ENCODE measurements around the gene ZNF326. TPM values are rescaled to one million over a fixed set of nuclear protein-coding genes. Genes with fewer than 3 reads are reported as not detected.

The ZNF326 gene
- total and polyA plus RNA-seq, 2 of the 4 experiments (the other 2 are of a cell fraction), result 4.5 to 17.0 TPM

GRCh38 chr1:89953131-89953626 is 41.7 kb upstream of the ZNF326 start:
- peak; percentile 81 for ATAC-seq (ENCODE audit: low read depth)
- peak overlapping the region; percentile 88; the same call in 1 of the 2 replicates for H3K4ac ChIP-seq (ENCODE audit: low read depth, low read length)
- H3K27ac ChIP-seq (ENCODE audit: insufficient read depth, low read length), result peak overlapping the region; percentile 85; the same call in 1 of the 2 replicates
- peak overlapping the region; percentile 44; the same call in 1 of the 2 replicates for H3K23ac ChIP-seq (ENCODE audit: low read depth, low read length)
- H3K79me1 ChIP-seq (ENCODE audit: low read depth in 1 of 2, low read length in 2 of 2), result no peaks in the 10 kb centered on the region
- peak overlapping the region; percentile 92; the same call in 1 of the 2 replicates for H3K18ac ChIP-seq (ENCODE audit: low read depth, low read length)
- H2BK5ac ChIP-seq (ENCODE audit: low read depth, low read length, poor library complexity, severe bottlenecking), result peak overlapping the region; percentile 97
- no peaks in the 10 kb centered on the region for H4K20me1 ChIP-seq (ENCODE audit: insufficient read depth, low read length)
- no peak overlapping the region for H3K9ac ChIP-seq (ENCODE audit: low read depth, low read length)
- in situ Hi-C loops (cut with MboI; ENCODE audit: low sequenced_read_pairs), result no loop called here
- CTCF ChIA-PET, result no interaction called here
- peak overlapping the region; percentile 94; the same call in 1 of the 2 replicates for H2BK20ac ChIP-seq (ENCODE audit: low read depth, low read length)
- peaks cover 14% of the 10 kb centered on the region for H3K4me1 ChIP-seq (ENCODE audit: control insufficient read depth, insufficient read depth, low read length)
- H2BK120ac ChIP-seq (ENCODE audit: low read depth, low read length), result peak overlapping the region; percentile 89
- no peaks in the 10 kb centered on the region for H3K9me3 ChIP-seq (ENCODE audit: control insufficient read depth, insufficient read depth, low read length)
- no peaks in the 10 kb centered on the region for H3K36me3 ChIP-seq (ENCODE audit: control insufficient read depth, insufficient read depth, low read length)
- DNase-seq, result peak; percentile 92
- peak overlapping the region; percentile 39; the same call in 1 of the 2 replicates for H3K14ac ChIP-seq (replicated peaks; ENCODE audit: low read depth, low read length)
- H2AK5ac ChIP-seq (ENCODE audit: low read depth, low read length), result peak overlapping the region; percentile 75
- peak overlapping the region; percentile 49; the same call in 1 of the 2 replicates for H4K5ac ChIP-seq (ENCODE audit: low read depth, low read length)
- WGBS, 2 experiments (ENCODE audit: extremely low coverage in 2 of 2, insufficient read length in 1 of 2), result no CpG with 5 or more reads among the region's 1 CpG
- POLR2A ChIA-PET (ENCODE audit: unreplicated experiment), result no interaction called here
- H3K27me3 ChIP-seq (ENCODE audit: control insufficient read depth, insufficient read depth, low read length), result no peaks in the 10 kb centered on the region
- dilution Hi-C loops (cut with HindIII; ENCODE audit: low sequenced_read_pairs, unreplicated experiment), result no loop called here
- peak overlapping the region; percentile 72; the same call in 2 of the 3 replicates for H2BK15ac ChIP-seq (ENCODE audit: low read depth, low read length)
- H4K91ac ChIP-seq (ENCODE audit: insufficient read depth, low read depth, low read length), result peak overlapping the region; percentile 90; the same call in 1 of the 2 replicates
- peak overlapping the region; percentile 61 for H2AFZ ChIP-seq (replicated peaks; ENCODE audit: low read length, poor library complexity)
- peak overlapping the region; percentile 65 to 73 for H4K8ac ChIP-seq (ENCODE audit: low read depth in 2 of 2, low read length in 2 of 2)
- H3K4me2 ChIP-seq (ENCODE audit: low read depth, low read length), result no peak overlapping the region; the same call in 1 of the 2 replicates
- no peak overlapping the region; the same call in 1 of the 2 replicates for H3K56ac ChIP-seq (ENCODE audit: extremely low read depth, insufficient read depth, low read length)
- H3K4me3 ChIP-seq (ENCODE audit: insufficient read depth, low read depth, low read length), result no peak overlapping the region
- H2AK9ac ChIP-seq (replicated peaks; ENCODE audit: low read depth, low read length, poor library complexity), result no peak overlapping the region
- H3K9me1 ChIP-seq (ENCODE audit: insufficient read depth, low read length), result peaks cover 4% of the 10 kb centered on the region; the same call in 1 of the 2 replicates
- intact Hi-C loops (cut with micrococcal nuclease), result loop anchor here (5.0 kb wide), 1 partner anchor 46 kb away; no protein-coding TSS in a partner anchor
- BruUV-seq (replicated peaks), result no TSS peak
- TF ChIP-seq MAZ (IDR thresholded peaks at IDR 0.05; ENCODE audit: borderline replicate concordance, low read depth, low read length) (peak; percentile 36; the same call in 1 of the 2 replicates), RCOR1 (IDR thresholded peaks at IDR 0.05; ENCODE audit: insufficient replicate concordance, low read length) (no peak), FOS (IDR thresholded peaks at IDR 0.05; ENCODE audit: low read depth, low read length) (no peak), NFE2L2 (IDR thresholded peaks at IDR 0.05; ENCODE audit: low read depth, low read length) (no peak), SMC3 (IDR thresholded peaks at IDR 0.05; ENCODE audit: low read depth, low read length) (no peak), CTCF (conservative IDR thresholded peaks at IDR 0.05; ENCODE audit: low read depth, low read length) (peak; percentile 28; the same call in 1 of the 2 replicates), MXI1 (IDR thresholded peaks at IDR 0.05; ENCODE audit: borderline replicate concordance, low read depth, low read length) (no peak), RAD21 (IDR thresholded peaks at IDR 0.05; ENCODE audit: low read length) (peak; percentile 35; the same call in 1 of the 2 replicates), RFX5 (IDR thresholded peaks at IDR 0.05; ENCODE audit: low read depth, low read length) (no peak), CEBPB (IDR thresholded peaks at IDR 0.05; ENCODE audit: low read depth, low read length) (0 out of 2 replicates have a peak, but pooled peaks have one; percentile 18), BHLHE40 (IDR thresholded peaks at IDR 0.05; ENCODE audit: low read depth, low read length) (no peak), USF2 (IDR thresholded peaks at IDR 0.05; ENCODE audit: low read depth, low read length) (peak; percentile 79), ELK1 (IDR thresholded peaks at IDR 0.05; ENCODE audit: borderline replicate concordance, low read depth, low read length) (no peak), CHD1 (IDR thresholded peaks at IDR 0.05; ENCODE audit: low read depth, low read length) (no peak), POLR2A (IDR thresholded peaks at IDR 0.05; ENCODE audit: low read depth, low read length) (no peak; the same call in 1 of the 2 replicates)
